ENCODE data around the gene NSD2.

Gene NSD2

GRCh38 chr4:1871471-1872021, 353 bp downstream of the NSD2 start:
- H3K27me3 ChIP-seq (ENCODE audit: insufficient read depth, poor library complexity, severe bottlenecking), result no peaks in the 10 kb centered on the region
- TF ChIP-seq, protein P1, sequence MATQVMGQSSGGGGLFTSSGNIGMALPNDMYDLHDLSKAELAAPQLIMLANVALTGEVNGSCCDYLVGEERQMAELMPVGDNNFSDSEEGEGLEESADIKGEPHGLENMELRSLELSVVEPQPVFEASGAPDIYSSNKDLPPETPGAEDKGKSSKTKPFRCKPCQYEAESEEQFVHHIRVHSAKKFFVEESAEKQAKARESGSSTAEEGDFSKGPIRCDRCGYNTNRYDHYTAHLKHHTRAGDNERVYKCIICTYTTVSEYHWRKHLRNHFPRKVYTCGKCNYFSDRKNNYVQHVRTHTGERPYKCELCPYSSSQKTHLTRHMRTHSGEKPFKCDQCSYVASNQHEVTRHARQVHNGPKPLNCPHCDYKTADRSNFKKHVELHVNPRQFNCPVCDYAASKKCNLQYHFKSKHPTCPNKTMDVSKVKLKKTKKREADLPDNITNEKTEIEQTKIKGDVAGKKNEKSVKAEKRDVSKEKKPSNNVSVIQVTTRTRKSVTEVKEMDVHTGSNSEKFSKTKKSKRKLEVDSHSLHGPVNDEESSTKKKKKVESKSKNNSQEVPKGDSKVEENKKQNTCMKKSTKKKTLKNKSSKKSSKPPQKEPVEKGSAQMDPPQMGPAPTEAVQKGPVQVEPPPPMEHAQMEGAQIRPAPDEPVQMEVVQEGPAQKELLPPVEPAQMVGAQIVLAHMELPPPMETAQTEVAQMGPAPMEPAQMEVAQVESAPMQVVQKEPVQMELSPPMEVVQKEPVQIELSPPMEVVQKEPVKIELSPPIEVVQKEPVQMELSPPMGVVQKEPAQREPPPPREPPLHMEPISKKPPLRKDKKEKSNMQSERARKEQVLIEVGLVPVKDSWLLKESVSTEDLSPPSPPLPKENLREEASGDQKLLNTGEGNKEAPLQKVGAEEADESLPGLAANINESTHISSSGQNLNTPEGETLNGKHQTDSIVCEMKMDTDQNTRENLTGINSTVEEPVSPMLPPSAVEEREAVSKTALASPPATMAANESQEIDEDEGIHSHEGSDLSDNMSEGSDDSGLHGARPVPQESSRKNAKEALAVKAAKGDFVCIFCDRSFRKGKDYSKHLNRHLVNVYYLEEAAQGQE (IDR thresholded peaks at IDR 0.05; ENCODE audit: insufficient replicate concordance, low read depth), result no peak
- TF ChIP-seq GABPA (IDR thresholded peaks at IDR 0.05; ENCODE audit: low read depth) (no peak), SPI1 (IDR thresholded peaks at IDR 0.05; ENCODE audit: borderline replicate concordance, low read depth) (no peak), POLR2AphosphoS5 (IDR thresholded peaks at IDR 0.05; ENCODE audit: low read depth) (no peak), CTCF (IDR thresholded peaks at IDR 0.05; ENCODE audit: insufficient read depth, low read length) (no peak)
- DNase-seq (ENCODE audit: low read depth in 1 of 2, low spot score in 1 of 2), result no peak
- H3K27ac ChIP-seq (replicated peaks), result no peak overlapping the region
- peak overlapping the region; percentile 65 for H3K4me3 ChIP-seq (replicated peaks; ENCODE audit: insufficient read depth, low read length)

GRCh38 chr4:1872870-1873269, 1.7 kb downstream of the NSD2 start:
- DNase-seq (ENCODE audit: low read depth in 1 of 2, low spot score in 1 of 2), result no peak
- TF ChIP-seq CTCF (IDR thresholded peaks at IDR 0.05; ENCODE audit: insufficient read depth, low read length) (no peak), SPI1 (IDR thresholded peaks at IDR 0.05; ENCODE audit: borderline replicate concordance, low read depth) (no peak), GABPA (IDR thresholded peaks at IDR 0.05; ENCODE audit: low read depth) (no peak), POLR2AphosphoS5 (IDR thresholded peaks at IDR 0.05; ENCODE audit: low read depth) (no peak)
- TF ChIP-seq, protein P1 (IDR thresholded peaks at IDR 0.05; ENCODE audit: insufficient replicate concordance, low read depth), result no peak
- Histone ChIP-seq H3K4me3 (replicated peaks; ENCODE audit: insufficient read depth, low read length) (peak overlapping the region; percentile 65), H3K27me3 (ENCODE audit: insufficient read depth, poor library complexity, severe bottlenecking) (no peaks in the 10 kb centered on the region), H3K27ac (replicated peaks) (peak overlapping the region; percentile 54; the same call in 1 of the 2 replicates)

DNA sequence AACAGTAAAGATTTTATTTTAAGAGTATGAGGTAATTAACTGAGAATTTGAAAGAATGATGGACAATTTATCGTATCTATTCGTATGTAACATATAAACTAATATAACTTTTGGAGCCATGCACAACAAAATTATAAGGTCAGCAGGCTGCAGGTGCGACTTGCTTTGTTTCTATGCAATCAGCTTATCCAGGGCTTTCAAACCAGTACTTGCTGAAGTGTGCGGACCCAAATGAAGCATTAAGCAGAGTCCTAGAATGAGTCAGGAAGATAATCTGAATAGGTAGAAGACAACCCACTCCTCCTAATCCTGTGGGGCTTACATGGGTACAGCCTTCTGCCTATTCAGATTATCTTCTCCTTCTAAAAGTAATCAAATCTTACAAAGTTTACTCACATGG, 2.1 kb downstream of the NSD2 start:
- TF ChIP-seq POLR2AphosphoS5 (IDR thresholded peaks at IDR 0.05; ENCODE audit: low read depth) (no peak), GABPA (IDR thresholded peaks at IDR 0.05; ENCODE audit: low read depth) (no peak), CTCF (IDR thresholded peaks at IDR 0.05; ENCODE audit: insufficient read depth, low read length) (no peak), SPI1 (IDR thresholded peaks at IDR 0.05; ENCODE audit: borderline replicate concordance, low read depth) (no peak)
- TF ChIP-seq, protein P1 (IDR thresholded peaks at IDR 0.05; ENCODE audit: insufficient replicate concordance, low read depth), result no peak
- Histone ChIP-seq H3K27ac (replicated peaks) (no peak overlapping the region), H3K4me3 (replicated peaks; ENCODE audit: insufficient read depth, low read length) (no peak overlapping the region; the same call in 1 of the 2 replicates), H3K27me3 (ENCODE audit: insufficient read depth, poor library complexity, severe bottlenecking) (no peaks in the 10 kb centered on the region)
- no peak for DNase-seq (ENCODE audit: low read depth in 1 of 2, low spot score in 1 of 2)
